Measurements from ENCODE around the gene RBFOX2. TPM values are rescaled to one million over a fixed set of nuclear protein-coding genes. Genes with fewer than 3 reads are reported as not detected.

The RBFOX2 gene
- total and polyA plus RNA-seq, 10 of the 15 experiments (the other 5 are each of a cell fraction or from before 2014, with no cell fraction given), result 0.01 to 2.7 (median 0.17) TPM; not detected in 4

DNA sequence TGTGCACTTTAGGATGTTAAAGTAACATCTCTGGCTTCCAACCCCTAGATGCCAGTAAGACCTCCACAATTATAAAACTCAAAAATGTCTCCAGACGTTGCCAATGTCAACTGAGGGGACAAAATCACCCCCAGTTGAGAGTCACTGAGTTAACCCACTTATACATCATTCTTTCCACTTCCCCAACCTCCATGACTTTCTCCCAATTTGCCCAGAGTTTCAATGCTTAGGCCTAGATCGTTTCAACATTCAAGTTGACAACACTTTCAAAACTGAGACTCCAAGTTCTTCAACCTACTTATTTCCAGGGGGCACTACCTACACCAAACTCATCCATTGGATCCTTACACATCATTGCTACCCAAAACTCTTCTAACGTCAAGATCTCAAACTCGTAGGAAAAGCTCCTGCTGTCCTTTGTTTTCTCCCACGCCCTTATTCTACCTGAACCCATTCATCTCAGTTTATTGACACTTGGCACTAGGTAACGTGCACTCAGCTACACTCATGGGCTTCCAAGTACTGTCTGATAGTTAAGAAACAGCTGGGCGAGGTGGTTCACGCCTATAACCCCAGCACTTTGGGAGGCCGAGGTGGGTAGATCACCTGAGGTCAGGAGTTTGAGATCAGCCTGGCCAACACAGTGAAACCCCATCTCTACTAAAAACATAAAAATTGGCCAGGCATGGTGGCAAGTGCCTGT, 24.5 kb downstream of the RBFOX2 start:
- intact Hi-C loops (cut with micrococcal nuclease; ENCODE audit: unreplicated experiment), result no loop called here
- Histone ChIP-seq H3K4me2 (ENCODE audit: control insufficient read depth, insufficient read depth) (no peak overlapping the region), H4K20me1 (ENCODE audit: control insufficient read depth, insufficient read depth) (no peaks in the 10 kb centered on the region), H3K79me2 (ENCODE audit: control insufficient read depth, insufficient read depth, low read length) (no peaks in the 10 kb centered on the region), H3K27ac (ENCODE audit: control insufficient read depth, insufficient read depth) (no peak overlapping the region), H3K36me3 (ENCODE audit: control insufficient read depth in 2 of 2, insufficient read depth in 2 of 2, low read length in 1 of 2) (no peaks in the 10 kb centered on the region), H3K4me1 (ENCODE audit: control insufficient read depth, insufficient read depth, low read length) (no peaks in the 10 kb centered on the region), H3K9ac (ENCODE audit: control insufficient read depth, insufficient read depth, low read length) (no peak overlapping the region), H2AFZ (ENCODE audit: control insufficient read depth, low read depth, low read length) (no peak overlapping the region), H3K9me3 (replicated peaks; ENCODE audit: control insufficient read depth, insufficient read depth, low read length) (no peaks in the 10 kb centered on the region), H3K4me3 (no peak overlapping the region), H3K27me3 (replicated peaks in 1 of 2; ENCODE audit: control insufficient read depth in 2 of 2, insufficient read depth in 2 of 2, low read length in 1 of 2) (no peaks in the 10 kb centered on the region)
- FAIRE-seq, result no peak
- ChIA-PET SMC1A (ENCODE audit: uncharacterized antibody, unreplicated experiment) (interaction anchor here (2.1 to 2.5 kb wide), 2 partner anchors 8 to 11 kb away, joined by 6 to 15 read pairs; no protein-coding TSS in a partner anchor), CTCF (interaction anchor here (1.7 kb wide), 1 partner anchor 13 kb away, joined by 4 read pairs; no protein-coding TSS in a partner anchor), RAD21 (ENCODE audit: unreplicated experiment) (no interaction called here), POLR2A (interaction anchor here (1.0 kb wide), 1 partner anchor 8 kb away, joined by 3 read pairs; no protein-coding TSS in a partner anchor)
- 29% methylated on average over 9 of the region's 9 CpGs for WGBS (ENCODE audit: insufficient coverage, insufficient replicate concordance, low lambda C conversion rate, missing lambda C conversion rate)
- DNase-seq (ENCODE audit: low read depth, low spot score), result no peak
- in situ Hi-C loops (cut with MboI), result no loop called here
- BruUV-seq (replicated peaks), result no TSS peak
- TF ChIP-seq SMARCA5 (IDR thresholded peaks at IDR 0.05), result no peak
- no peak for TF ChIP-seq ZNF217 (IDR thresholded peaks at IDR 0.05)
- TF ChIP-seq HDGF (IDR thresholded peaks at IDR 0.05), result no peak
- TF ChIP-seq RBBP5 (conservative IDR thresholded peaks at IDR 0.05), result no peak
- TF ChIP-seq MEF2A (IDR thresholded peaks at IDR 0.05; ENCODE audit: insufficient read depth, low read depth, low read length), result no peak
- TF ChIP-seq, protein P1, sequence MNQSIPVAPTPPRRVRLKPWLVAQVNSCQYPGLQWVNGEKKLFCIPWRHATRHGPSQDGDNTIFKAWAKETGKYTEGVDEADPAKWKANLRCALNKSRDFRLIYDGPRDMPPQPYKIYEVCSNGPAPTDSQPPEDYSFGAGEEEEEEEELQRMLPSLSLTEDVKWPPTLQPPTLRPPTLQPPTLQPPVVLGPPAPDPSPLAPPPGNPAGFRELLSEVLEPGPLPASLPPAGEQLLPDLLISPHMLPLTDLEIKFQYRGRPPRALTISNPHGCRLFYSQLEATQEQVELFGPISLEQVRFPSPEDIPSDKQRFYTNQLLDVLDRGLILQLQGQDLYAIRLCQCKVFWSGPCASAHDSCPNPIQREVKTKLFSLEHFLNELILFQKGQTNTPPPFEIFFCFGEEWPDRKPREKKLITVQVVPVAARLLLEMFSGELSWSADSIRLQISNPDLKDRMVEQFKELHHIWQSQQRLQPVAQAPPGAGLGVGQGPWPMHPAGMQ (IDR thresholded peaks at IDR 0.05; ENCODE audit: borderline replicate concordance), result no peak
- no peak for TF ChIP-seq MYB (IDR thresholded peaks at IDR 0.05; ENCODE audit: borderline replicate concordance, low read depth, low read length)
- no peak for TF ChIP-seq NR2C2 (IDR thresholded peaks at IDR 0.05; ENCODE audit: borderline replicate concordance, control insufficient read depth, insufficient read length, low read depth)
- TF ChIP-seq BCL11A (IDR thresholded peaks at IDR 0.05; ENCODE audit: low read depth, low read length), result no peak
- no peak for TF ChIP-seq MXI1 (IDR thresholded peaks at IDR 0.05; ENCODE audit: low read depth, low read length)
- TF ChIP-seq MTA3 (IDR thresholded peaks at IDR 0.05; ENCODE audit: borderline replicate concordance, low read length), result no peak
- no peak for TF ChIP-seq NBN (IDR thresholded peaks at IDR 0.05)
- TF ChIP-seq POLR2AphosphoS2 (IDR thresholded peaks at IDR 0.05; ENCODE audit: low read depth, low read length), result no peak
- TF ChIP-seq SIX5 (IDR thresholded peaks at IDR 0.05; ENCODE audit: low read depth, low read length, severe bottlenecking), result no peak
- no peak for TF ChIP-seq SMAD5 (IDR thresholded peaks at IDR 0.05; ENCODE audit: low read depth)
- ATAC-seq, result no peak

All from GM12878 (cell line).